NCI-H2196 (cell line): ENCODE data around the gene ZFAND3.

ENCODE experiments used
- DNase-seq: peaks from one replicate; lab custom pipeline; 2025; ENCODE audit not compliant: unreplicated experiment; lab: John Stamatoyannopoulos, UW

The ZFAND3 gene

DNA sequence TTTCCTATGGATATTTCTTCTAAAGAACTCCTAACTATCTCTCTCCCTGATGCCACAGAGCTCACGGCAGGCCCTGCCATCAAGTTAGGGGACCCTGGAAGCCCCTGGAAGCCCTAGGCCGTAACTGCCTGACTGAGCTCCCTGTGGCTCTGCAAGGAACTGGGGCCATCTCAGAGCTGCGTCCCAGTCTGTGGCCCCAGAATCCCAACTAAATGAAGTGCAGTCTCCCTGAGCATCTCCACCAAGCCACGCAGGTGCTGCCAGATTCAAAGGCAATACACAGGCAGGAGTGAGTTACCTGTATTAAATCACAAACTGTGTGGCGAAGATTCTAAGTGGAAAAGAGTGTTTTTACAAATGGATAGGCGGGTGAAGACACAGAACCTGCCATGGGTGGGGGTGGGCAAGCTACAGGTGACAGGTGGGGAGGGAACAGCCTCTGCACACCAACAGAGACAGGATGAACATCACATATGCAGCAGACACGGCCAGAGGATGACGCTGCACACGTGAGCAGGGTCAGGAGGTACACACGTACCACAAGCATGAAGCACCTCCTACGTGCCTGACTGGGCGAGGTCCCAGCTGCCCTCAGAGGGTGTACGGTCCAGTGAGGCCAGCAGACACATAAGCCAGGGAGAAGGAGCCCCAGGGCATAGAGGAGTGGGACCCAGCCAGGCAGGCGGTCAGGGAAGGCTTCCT, 358.5 kb downstream of the ZFAND3 start:
- no peak for DNase-seq

DNA sequence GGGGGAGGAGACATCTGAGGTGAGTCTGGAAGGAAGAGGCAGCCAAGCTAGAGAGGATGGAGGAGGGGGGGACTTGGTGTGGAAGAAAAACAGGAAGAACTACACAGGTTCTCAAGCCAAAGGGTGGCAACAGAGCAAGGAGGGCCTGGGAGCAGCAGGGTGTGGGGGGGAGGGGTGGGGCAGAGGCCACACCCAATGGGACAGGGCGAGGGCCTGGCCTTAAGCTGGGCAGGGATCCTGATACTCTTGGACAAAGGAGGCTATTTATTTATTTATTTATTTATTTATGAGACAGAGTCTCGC, 359.0 kb downstream of the ZFAND3 start:
- DNase-seq: no peak

DNA sequence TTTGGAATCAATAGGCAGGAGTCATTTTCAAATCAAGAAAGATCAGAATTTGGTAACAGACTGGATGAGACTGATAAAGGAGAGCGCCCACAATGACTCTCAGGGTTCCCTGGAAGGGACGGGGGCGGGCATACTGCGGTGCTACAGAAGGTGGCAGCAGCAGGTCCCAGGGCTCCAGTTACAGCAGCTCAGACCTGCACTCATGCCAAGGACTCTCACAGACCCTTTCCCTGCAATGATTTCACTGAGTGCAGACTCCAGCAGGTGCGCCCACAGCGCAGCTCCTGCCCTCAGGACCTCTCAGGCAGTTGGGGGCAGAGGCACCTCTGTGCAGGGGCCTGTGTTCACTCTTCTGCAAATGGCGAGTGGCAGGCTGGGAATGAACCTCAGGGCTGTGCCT, 359.8 kb downstream of the ZFAND3 start:
- DNase-seq: peak; percentile 33

DNA sequence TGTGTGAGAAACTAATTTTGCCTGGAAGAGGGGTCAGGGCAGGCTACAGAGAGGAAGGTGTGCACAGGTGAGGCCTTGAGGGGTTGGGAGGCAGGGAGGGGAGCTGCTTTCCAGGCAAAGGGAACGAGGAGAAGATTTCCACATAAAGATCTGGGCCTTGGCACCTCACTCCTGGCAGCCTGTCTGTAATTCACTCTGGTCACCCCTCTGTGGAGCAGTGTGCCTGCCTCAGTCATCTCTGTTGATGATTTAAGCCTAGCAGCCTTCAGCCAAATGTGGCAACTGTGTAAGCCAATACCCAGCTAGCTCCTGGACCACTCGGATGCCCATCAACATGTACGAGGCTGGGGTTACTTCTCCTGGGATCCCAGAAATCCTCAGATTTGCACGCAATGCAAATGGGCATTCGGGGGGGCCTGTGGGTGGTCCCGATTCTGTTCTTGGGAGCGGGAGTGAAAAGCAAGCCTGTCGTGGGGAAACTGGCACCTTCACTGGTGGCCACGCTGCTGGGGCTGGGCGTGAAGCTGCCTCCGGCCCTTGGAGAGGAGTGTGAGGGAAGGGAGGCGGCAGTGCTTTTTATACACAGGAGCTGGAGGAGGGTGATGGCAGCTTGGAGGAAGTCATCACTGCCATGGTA, 360.4 kb downstream of the ZFAND3 start:
- no peak for DNase-seq

DNA sequence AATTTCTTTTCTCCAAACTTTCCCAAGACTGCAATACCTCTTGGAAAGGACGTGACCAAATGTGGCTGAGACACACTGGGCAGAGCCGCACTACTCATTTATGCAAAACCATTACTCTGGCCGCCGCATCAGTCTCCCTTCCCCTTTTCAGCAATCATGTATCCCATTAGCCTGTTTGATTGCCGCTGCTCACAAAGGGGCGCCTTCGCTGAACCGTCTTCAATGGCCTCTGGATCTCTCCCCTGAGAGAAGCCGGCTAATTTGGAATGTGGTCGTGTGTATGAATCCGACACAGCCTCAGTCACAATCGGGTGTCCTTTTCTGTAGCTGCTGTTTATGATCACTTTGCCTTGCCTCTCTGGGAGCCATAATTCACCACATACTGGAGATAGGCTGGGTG, 361.1 kb downstream of the ZFAND3 start:
- DNase-seq: no peak

DNA sequence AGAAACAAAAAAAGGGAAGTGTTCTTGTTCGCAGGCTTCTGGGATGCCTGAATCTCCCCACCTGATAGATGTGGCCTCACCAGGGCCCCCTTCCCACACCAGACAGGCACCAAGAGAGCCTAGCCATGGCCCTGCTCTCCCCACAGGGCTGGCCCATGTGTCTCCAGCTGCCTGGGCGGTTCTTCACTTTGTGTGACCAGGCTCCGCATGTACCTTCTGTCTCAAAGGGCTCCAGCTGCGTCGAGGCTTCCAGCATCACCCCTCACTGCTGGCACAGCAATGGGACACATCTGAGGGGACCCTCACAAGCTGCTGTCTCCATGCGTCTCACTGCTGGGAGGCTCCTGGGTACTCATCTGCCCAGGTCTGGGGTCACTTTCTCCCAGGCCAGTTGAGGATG, 362.9 kb downstream of the ZFAND3 start:
- no peak for DNase-seq

DNA sequence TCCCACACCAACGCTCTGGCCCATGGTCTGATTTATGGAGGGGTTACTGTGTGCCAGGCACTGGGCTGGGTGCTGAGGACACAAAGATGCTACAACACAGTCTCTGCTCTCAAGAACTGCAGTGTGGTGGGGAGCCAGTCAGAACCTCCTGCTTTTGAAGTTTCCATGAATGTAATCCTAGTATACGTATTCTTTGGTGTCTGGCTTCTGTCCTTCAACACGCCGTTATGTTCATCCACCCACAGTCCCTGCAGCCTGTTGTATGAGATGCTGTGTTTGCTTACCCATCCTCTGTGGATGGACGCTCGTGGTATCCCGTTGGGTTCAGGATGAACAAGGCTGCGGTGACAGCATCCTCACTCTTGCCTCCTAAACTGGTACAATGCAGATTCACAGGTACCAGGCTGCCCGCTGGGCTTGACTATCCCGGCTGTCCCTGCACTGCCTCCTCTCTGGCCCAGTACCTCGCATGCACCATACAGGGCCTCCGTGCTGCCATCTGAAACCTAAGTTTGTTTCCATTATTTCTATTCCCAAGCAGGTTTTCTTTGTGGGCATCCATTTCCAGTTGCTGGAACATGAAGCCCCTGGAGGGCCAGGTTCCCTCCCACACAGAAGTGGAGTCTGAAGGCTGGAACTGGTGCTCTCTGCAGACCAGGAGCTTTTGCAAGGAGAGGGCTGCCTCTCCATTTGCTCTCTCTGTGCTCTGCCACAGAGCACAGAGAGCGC, 364.5 kb downstream of the ZFAND3 start:
- DNase-seq: no peak

DNA sequence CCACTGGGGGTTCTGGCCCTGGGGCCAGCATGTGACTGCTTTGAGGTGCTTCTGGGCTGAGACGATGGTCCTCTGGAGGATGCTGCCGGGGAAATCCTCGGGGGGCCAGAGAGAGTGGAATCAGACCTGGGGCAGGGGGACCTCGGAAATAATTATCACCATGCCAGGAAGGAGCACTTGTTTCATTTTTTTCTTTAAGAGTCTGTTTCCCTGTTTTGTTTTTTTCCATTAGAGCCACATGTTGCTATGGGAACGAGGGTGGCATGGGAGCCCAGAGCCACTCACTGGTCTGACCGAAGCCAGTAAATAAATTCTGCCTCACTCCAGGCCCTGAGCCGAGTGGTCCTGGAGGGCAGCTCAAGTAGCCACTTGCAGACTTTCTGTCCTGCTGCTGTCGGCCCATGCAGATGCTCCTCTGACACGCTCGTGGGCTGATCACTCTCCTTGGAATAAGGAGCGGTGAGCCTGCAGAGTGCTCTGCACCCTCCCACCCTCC, 365.1 kb downstream of the ZFAND3 start:
- DNase-seq: peak; percentile 13

DNA sequence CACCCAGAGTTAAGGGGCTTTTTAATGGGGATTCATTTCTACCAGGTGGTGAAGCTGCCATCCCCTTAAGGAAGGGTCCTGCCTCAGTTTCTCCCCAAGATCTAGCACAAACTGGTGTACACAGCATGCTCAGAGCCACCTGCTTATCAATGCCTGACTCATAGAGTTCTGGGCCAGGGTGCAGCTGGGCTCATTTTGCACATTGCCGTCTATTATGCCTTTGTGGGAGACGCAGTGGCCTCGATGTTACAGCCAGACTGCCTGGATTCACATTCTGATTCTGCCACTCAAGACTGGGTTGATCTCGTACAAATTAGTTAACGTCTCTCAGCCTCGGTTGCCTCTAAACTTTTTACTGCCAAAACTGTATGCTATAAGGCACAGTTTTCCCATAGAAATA, 365.7 kb downstream of the ZFAND3 start:
- no peak for DNase-seq

DNA sequence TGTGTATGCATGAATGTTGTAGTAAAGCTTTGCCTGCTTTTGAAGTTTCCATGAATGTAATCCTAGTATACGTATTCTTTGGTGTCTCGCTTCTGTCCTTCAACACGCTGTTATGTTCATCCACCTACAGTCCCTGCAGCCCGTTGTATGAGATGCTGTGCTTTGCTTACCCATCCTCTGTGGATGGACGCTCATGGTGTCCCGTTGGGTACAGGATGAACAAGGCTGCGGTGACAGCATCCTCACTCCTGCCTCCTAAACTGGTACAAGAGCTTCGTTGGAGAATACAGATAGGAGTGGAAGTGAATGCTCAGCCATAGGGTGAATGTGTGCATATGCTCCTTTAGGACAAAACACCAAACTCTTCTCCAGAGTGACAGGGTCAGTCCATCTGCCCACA, 366.2 kb downstream of the ZFAND3 start:
- no peak for DNase-seq

DNA sequence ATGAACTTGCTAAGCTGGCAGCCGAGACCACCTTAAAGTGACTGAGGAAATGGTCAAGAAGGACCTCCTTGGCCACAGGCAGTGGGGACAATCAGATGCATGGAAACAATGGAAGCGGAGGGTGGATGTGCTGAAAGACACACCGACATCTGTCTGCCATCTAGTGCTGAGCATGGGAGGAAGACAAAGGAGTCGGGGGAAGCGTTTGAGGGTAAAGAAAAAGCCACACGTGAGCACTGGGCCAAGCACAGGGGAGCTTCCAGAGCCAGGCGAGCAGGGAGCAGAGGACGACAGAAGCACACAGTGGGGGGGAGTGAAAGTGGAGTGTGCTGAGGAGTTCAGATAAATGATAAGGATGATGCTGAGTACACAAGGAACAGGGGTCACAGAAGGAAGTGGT, 367.8 kb downstream of the ZFAND3 start:
- no peak for DNase-seq

DNA sequence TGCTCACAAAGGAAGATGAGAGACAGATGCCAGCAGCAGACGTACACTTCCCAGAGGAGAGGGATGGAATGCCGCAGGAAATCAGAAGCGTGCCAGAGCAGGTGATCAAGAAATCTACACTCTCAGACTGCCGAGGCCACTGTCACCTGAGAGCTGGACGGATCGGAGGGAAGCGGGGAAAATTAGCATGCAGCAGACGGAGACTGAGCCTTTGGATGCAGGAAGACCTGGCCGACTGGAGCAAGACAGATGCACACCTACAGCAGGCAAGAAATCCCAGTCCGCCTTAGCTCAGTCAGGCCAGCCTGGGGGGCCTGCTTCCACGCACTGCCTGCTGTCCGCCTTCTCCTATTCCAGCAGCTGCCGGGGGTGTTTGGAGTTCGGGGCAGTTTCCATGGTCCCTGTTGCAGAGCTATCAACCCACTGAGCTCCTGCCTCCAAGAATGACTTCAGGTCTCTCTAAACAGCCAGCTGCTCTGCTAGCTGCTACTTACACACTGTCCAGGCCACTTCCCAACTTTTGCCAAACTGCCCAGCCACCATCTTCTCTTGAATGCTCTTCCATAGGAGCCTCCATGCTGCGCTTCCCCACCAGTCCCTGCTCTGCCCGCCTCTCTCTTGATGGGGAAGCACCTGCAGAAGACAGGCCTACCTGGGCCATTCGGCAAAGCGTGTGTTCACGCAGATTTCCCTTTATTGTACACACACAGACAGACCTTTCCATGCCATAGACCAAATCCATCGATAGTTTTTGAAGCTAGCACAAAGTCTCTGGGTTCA, 368.5 kb downstream of the ZFAND3 start:
- DNase-seq: no peak

DNA sequence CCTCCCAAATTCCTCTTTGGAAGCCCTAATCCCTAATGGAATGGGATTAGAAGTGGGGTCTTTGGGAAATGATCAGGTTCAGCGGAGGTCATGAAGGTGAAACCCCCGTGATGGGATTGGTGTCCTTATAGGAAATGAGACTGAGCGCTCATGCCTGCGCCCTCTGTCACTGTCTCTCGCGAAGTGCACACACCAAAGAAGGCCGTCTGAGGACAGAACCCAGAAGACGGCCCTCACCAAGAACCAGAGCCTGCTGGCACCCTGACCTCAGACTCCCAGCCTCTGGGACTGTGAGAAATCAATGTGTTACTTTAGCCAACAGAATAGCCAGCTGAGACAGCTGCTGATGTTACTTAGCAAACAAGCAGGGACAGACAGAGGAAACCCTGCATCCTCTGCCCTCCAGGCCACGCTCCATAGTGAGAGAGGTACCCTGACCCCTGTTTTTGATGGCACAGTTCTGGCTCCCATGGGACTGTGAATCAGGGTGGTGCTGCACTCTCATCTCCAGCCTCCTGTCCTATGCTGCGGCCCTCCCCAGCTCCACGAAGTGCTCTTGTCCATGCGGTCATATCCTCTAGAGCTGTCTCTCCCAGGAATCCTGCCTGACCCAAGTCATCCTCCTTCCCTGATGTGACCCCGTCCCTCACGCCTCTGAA, 369.3 kb downstream of the ZFAND3 start:
- DNase-seq: no peak

DNA sequence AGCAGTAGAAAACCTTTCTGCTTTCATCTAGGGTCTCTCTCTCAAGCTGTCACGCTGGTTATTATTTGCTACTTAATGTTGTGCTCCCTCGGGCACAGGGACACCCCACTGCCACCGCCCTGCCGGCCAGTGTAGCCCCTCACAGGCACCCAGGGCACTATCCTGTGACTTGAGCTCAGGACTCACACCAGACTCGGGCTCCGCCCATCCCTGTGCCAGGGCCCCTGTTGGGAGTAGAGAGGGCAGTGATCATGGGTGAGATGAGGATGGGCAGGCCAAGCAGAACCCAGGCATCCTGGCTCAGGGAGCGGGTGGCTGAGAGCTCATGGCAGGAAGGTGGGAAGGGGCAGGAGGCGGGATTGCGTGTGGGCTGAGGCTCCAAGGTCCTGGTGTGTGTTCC, 371.9 kb downstream of the ZFAND3 start:
- no peak for DNase-seq

DNA sequence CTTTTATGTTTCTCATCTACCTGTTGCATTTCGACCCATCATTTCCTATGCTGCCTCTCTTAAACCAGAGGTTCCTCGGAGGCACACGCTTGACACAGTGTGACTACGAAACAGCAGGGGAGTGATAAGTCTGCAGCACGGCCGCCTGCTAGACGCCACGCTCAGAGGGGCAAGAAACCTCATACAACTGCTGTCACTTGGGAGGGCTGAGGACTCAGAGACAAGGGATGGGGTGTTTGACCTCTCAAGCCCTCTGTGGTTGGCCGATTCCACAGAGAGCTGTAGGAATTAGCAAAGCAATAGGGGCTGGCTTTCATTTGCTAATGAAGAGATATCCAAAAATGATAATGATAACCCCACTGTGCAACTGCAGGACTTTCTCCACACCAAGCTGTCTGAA, 372.5 kb downstream of the ZFAND3 start:
- no peak for DNase-seq

DNA sequence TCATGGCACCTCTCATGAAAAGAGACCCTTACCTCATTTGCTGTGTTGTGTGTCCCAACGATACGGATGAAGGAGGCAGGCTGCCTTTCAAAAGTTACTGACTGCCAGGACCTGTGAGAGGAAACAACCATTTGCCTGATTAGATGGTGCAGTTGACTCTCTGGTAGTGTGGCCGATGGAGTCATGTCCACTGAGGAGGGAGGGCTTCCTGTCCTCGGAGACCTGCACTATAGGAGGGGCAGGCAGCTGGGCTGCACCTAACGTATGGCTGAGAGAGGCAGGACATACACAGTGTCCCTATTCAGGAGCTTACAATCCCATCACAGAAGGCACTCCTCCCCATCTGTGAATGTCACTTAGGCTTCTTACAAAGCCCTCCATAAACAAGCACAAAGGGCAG, 373.0 kb downstream of the ZFAND3 start:
- no peak for DNase-seq

DNA sequence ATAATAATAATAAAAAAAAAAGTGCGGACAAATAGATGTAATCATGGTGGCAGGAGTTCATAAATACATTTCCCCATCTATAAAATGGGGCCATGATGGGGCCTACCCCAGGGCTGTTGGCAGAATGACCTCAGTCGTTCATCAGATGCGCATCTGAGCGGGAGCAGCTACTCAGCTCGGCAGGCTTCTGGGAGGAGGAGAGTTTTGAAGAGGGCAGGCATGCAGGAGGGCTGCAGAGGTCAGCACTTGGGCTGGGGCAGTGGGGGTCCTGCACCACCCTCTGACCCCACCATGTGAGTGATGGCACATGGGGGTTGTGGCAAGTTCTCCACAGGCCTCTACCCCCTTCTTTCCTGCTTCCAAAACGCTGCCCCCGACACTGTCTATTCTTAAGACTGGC, 373.5 kb downstream of the ZFAND3 start:
- DNase-seq: no peak

DNA sequence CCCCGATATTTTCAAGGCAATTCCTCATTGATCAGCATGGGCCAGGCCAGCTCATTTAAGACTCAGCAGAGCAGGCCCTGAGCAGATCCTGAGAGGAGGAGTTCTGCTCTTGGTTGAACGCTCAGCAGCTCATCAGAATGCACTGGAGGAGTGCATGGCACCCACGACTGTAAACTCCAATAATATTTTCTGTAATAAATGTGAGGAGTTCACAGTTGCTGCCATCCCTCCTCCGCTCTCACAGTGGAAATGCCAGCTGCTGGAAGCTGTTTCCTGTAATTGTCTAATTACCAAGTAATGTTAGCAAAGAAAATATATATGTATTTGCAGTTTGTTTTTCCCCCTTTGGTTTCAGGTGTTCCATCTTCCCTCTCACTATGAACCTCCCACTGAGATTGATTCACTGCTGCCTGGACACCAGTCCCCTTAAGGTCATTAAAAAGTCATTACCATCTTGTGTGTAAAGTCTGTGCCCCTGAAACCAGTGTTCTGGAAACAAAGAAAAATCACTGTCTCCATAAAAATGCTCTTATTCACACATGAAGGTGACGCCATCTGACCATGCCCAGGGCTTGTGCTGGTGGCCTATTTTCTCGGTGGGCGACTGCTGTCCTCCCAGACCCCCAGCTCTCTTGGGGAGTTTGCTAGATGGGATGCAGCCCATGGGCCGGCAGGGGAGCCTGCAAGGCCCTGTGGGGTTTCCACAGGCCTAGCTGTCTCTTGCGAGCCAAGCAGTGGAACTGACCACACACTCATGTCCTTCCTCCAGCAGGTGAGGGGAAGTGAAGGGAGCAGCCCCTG, 374.2 kb downstream of the ZFAND3 start:
- DNase-seq: no peak

DNA sequence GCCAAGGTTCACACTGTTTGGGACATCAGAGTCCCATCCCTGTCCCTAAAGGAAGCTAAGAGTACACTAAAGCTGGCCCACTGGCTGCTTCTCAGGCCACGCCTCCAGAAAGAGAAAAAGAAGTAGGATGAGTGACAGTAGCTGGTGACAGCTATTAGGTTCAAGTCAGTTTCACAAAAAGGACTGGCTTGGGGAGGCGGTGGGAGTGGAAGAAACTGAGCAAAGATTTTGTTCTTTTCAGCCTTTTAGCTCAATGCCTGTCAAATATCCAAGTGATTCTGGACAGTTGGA, 374.7 kb downstream of the ZFAND3 start:
- DNase-seq: no peak

DNA sequence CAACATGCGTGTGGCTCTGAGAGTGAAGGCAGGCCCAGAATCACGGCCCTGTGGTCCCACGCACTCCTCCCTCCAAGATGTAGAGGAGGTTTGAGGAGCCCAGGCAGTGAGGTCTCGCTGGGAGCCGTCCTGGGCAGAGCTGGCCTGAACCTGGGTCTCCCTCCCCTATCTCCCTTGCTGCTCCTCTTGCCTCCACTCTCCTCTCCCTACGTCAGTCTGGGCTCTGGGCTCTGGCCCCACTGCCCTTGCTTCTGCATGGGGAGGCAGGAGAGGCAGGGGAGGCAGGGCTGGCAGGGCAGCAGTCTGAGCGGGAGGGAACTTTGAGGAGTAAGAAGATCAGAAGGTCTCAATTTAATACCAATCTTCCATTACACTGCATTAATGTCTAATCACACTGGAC, 375.1 kb downstream of the ZFAND3 start:
- no peak for DNase-seq
